AG04450 (cell line): Measurements from ENCODE around the gene PEX19. TPM values are rescaled to one million over a fixed set of nuclear protein-coding genes. Genes with fewer than 3 reads are reported as not detected.

ENCODE experiments used
- CTCF ChIA-PET: fragments of 300-600, 350-600 bp; formaldehyde crosslinking; extraction: SDS; loops from one replicate; lab custom pipeline; 2022; ENCODE audit warnings: antibody characterized with exemption, inconsistent platforms; lab: Charles Lee
- POLR2A ChIA-PET: fragments of 350-600 bp; formaldehyde crosslinking; extraction: SDS; loops from one replicate; lab custom pipeline; 2021; ENCODE audit warnings: antibody characterized with exemption, inconsistent platforms; lab: Yijun Ruan, JAX
- DNase-seq: peaks from one replicate; pipeline ENCODE4 v3.0.0-alpha.2; 2011; ENCODE audit warnings: low read depth, low spot score
- H3K27ac ChIP-seq: one replicate; pipeline ENCODE4 v1.5.1; 2012; ENCODE audit warnings: low read depth, low read length, control low read depth
- H3K27me3 ChIP-seq: one replicate; pipeline ENCODE4 v1.6.0; 2012; ENCODE audit warnings: low read length; ENCODE audit not compliant: control insufficient read depth, insufficient read depth
- H3K4me3 ChIP-seq: 2 replicates; pipeline ENCODE4 v1.5.1; 2011; ENCODE audit warnings: mild to moderate bottlenecking, low read depth, low read length, control low read depth
- H3K9me3 ChIP-seq: 2 replicates; pipeline ENCODE4 v1.5.1; 2012; ENCODE audit warnings: low read length; ENCODE audit not compliant: control insufficient read depth, insufficient read depth
- CTCF ChIP-seq: IDR thresholded peaks from 2 replicates; pipeline ENCODE4 v1.5.1; 2011; ENCODE audit warnings: low read depth, low read length, control low read depth, inconsistent platforms
- polyA plus RNA-seq: library from polyadenylated mRNA; depleted of rRNA; stranded (reverse); fragments of >200 nt; gene quantifications from 2 replicates; pipeline ENCODE4 v1.2.3, GENCODE V29; 2011

PEX19 gene
- polyA plus RNA-seq, 1 experiment: 87.5 TPM

GRCh38 chr1:160245434-160245833, 39.5 kb downstream of the PEX19 start:
- Histone ChIP-seq H3K27ac (no peak overlapping the region), H3K9me3 (no peaks in the 10 kb centered on the region), H3K4me3 (no peak overlapping the region), H3K27me3 (no peaks in the 10 kb centered on the region)
- POLR2A ChIA-PET: interaction anchor here (0.9 kb wide), 1 partner anchor 14 kb away, joined by 3 read pairs; no protein-coding TSS in a partner anchor
- no peak for DNase-seq
- CTCF ChIA-PET: interaction anchor here (0.8 to 5.7 kb wide), 6 partner anchors 26 to 160 kb away, joined by 3 to 32 read pairs (median 11); no protein-coding TSS in a partner anchor
- TF ChIP-seq CTCF: no peak

GRCh38 chr1:160244209-160244608, 40.7 kb downstream of the PEX19 start:
- POLR2A ChIA-PET: no interaction called here
- DNase-seq: no peak
- TF ChIP-seq CTCF: no peak
- CTCF ChIA-PET: interaction anchor here (1.0 to 5.7 kb wide), 11 partner anchors 8 to 198 kb away, joined by 3 to 60 read pairs (median 5); partner anchors contain the start of gene DCAF8
- Histone ChIP-seq H3K27ac (no peak overlapping the region), H3K9me3 (no peaks in the 10 kb centered on the region), H3K27me3 (no peaks in the 10 kb centered on the region), H3K4me3 (no peak overlapping the region)

- no peak overlapping the region for H3K27ac ChIP-seq
- CTCF ChIA-PET: interaction anchor here (0.7 to 5.7 kb wide), 12 partner anchors 8 to 197 kb away, joined by 3 to 60 read pairs (median 5); partner anchors contain the start of gene DCAF8
- POLR2A ChIA-PET: no interaction called here
- TF ChIP-seq CTCF: no peak
- no peak overlapping the region for H3K4me3 ChIP-seq
- no peaks in the 10 kb centered on the region for H3K9me3 ChIP-seq
- no peaks in the 10 kb centered on the region for H3K27me3 ChIP-seq
- no peak for DNase-seq
These were observed 41.2 kb downstream of the PEX19 start for GRCh38 chr1:160243767-160244166.

- ChIA-PET POLR2A (no interaction called here), CTCF (interaction anchor here (0.6 to 4.4 kb wide), 8 partner anchors 11 to 139 kb away, joined by 3 to 60 read pairs (median 8); no protein-coding TSS in a partner anchor)
- TF ChIP-seq CTCF: no peak
- Histone ChIP-seq H3K27me3 (no peaks in the 10 kb centered on the region), H3K4me3 (no peak overlapping the region), H3K27ac (no peak overlapping the region), H3K9me3 (no peaks in the 10 kb centered on the region)
- no peak for DNase-seq
These were observed 45.2 kb downstream of the PEX19 start for GRCh38 chr1:160239582-160240299.

GRCh38 chr1:160238408-160238807, 46.5 kb downstream of the PEX19 start:
- Histone ChIP-seq H3K27me3 (no peaks in the 10 kb centered on the region), H3K4me3 (no peak overlapping the region), H3K27ac (no peak overlapping the region), H3K9me3 (no peaks in the 10 kb centered on the region)
- ChIA-PET POLR2A (no interaction called here), CTCF (interaction anchor here (0.8 to 2.2 kb wide), 5 partner anchors 9 to 53 kb away, joined by 3 to 10 read pairs (median 8); no protein-coding TSS in a partner anchor)
- TF ChIP-seq CTCF: no peak
- DNase-seq: no peak
